Gastrocnemius medialis (tissue), 4 donors: ENCODE measurements around the gene RRP12.

Experiments used
- POLR2A ChIP-seq, 2 donors: fragments of 450-650 bp; IDR thresholded peaks; one replicate each; pipeline ENCODE4 v1.6.1; 2017; ENCODE audit warnings: antibody characterized with exemption in 2 of 2, mild to moderate bottlenecking in 2 of 2, moderate library complexity in 2 of 2
- TF ChIP-seq, protein P1 (sequence below), 5 experiments: fragments of 450-650 bp in 3 of 5; fragments of 200-600 bp in 2 of 5; sonication (generic) in 2 of 5; IDR thresholded peaks in 4 of 5; conservative IDR thresholded peaks in 1 of 5; 1 replicate in 4 of 5; 2 replicates in 1 of 5; pipeline ENCODE4 v1.5.1; 2016 to 2019; ENCODE audit warnings: antibody characterized with exemption in 5 of 5, mild to moderate bottlenecking in 3 of 5, moderate library complexity in 3 of 5

DNA sequence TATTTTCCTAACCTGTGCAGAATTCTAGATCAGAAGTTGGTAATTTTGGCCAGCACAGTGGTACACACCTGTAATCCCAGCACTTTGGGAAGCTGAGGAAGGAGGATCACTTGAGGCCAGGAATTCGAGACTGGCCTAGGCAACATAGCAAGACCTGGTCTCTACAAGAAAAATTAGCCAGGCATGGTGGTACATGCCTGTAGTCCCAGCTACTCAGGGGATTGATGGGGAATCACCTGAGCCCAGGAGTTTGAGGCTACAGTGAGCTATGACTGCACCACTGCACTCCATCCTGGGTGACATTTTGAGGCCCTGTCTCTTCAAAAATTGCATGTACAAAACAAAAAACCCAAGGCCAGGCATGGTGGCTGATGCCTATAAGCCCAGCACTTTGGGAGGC is 33.4 kb upstream of the RRP12 start:
- TF ChIP-seq, protein P1, sequence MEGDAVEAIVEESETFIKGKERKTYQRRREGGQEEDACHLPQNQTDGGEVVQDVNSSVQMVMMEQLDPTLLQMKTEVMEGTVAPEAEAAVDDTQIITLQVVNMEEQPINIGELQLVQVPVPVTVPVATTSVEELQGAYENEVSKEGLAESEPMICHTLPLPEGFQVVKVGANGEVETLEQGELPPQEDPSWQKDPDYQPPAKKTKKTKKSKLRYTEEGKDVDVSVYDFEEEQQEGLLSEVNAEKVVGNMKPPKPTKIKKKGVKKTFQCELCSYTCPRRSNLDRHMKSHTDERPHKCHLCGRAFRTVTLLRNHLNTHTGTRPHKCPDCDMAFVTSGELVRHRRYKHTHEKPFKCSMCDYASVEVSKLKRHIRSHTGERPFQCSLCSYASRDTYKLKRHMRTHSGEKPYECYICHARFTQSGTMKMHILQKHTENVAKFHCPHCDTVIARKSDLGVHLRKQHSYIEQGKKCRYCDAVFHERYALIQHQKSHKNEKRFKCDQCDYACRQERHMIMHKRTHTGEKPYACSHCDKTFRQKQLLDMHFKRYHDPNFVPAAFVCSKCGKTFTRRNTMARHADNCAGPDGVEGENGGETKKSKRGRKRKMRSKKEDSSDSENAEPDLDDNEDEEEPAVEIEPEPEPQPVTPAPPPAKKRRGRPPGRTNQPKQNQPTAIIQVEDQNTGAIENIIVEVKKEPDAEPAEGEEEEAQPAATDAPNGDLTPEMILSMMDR (IDR thresholded peaks at IDR 0.05 in 4 of 5, conservative IDR thresholded peaks at IDR 0.05 in 1 of 5): no peak
- no peak for TF ChIP-seq POLR2A (IDR thresholded peaks at IDR 0.05)
